Measurements from ENCODE around the gene PLA2G4B. TPM values are rescaled to one million over a fixed set of nuclear protein-coding genes. Genes with fewer than 3 reads are reported as not detected.
A peak's percentile ranks its signal among the peaks of the same experiment; 100 is the strongest.

Gene PLA2G4B
- total RNA-seq, 1 donor from 2014 or later: 1.6 TPM

- no peaks in the 10 kb centered on the region for H3K36me3 ChIP-seq (ENCODE audit: control insufficient read depth in 3 of 3, insufficient read depth in 3 of 3, low read length in 3 of 3)
- no peaks in the 10 kb centered on the region for H3K9me3 ChIP-seq (ENCODE audit: control insufficient read depth in 3 of 3, low read length in 3 of 3)
- H3K4me1 ChIP-seq (ENCODE audit: control insufficient read depth in 3 of 3, insufficient read depth in 3 of 3, low read length in 3 of 3): peaks cover 7 to 13% (median 10%) of the 10 kb centered on the region in 3 donors
- no peak overlapping the region for H3K27ac ChIP-seq (ENCODE audit: low read depth, low read length)
- H3K9ac ChIP-seq (ENCODE audit: low read depth in 1 of 3, low read length in 3 of 3): no peak overlapping the region
- H3K27me3 ChIP-seq (ENCODE audit: control insufficient read depth in 3 of 3, insufficient read depth in 3 of 3, low read length in 3 of 3): no peaks in the 10 kb centered on the region
- H3K4me3 ChIP-seq (ENCODE audit: low read length in 3 of 3): no peak overlapping the region
Observed at GRCh38 chr15:41876007-41876406, 37.4 kb downstream of the PLA2G4B start.

- H3K4me3 ChIP-seq (ENCODE audit: low read length in 3 of 3): no peak overlapping the region
Observed at GRCh38 chr15:41876689-41877088, 38.0 kb downstream of the PLA2G4B start.

GRCh38 chr15:41877631-41878354, 39.1 kb downstream of the PLA2G4B start:
- peak overlapping the region in 1 of 3 donors; percentile 33 for H3K9ac ChIP-seq (ENCODE audit: low read depth in 1 of 3, low read length in 3 of 3)
- H3K4me3 ChIP-seq (ENCODE audit: low read length in 3 of 3): no peak overlapping the region
- H3K4me1 ChIP-seq (ENCODE audit: control insufficient read depth in 3 of 3, insufficient read depth in 3 of 3, low read length in 3 of 3): peaks cover 16 to 26% (median 18%) of the 10 kb centered on the region in 3 donors
- no peaks in the 10 kb centered on the region for H3K36me3 ChIP-seq (ENCODE audit: control insufficient read depth in 3 of 3, insufficient read depth in 3 of 3, low read length in 3 of 3)
- no peak overlapping the region for H3K27ac ChIP-seq (ENCODE audit: low read depth, low read length)
- no peaks in the 10 kb centered on the region for H3K9me3 ChIP-seq (ENCODE audit: control insufficient read depth in 3 of 3, low read length in 3 of 3)
- no peaks in the 10 kb centered on the region for H3K27me3 ChIP-seq (ENCODE audit: control insufficient read depth in 3 of 3, insufficient read depth in 3 of 3, low read length in 3 of 3)

More at GRCh38 chr15:41876689-41877088, 38.0 kb downstream of the PLA2G4B start:
- no peaks in the 10 kb centered on the region for H3K9me3 ChIP-seq (ENCODE audit: control insufficient read depth in 3 of 3, low read length in 3 of 3)
- H3K9ac ChIP-seq (ENCODE audit: low read depth in 1 of 3, low read length in 3 of 3): no peak overlapping the region
- no peaks in the 10 kb centered on the region for H3K36me3 ChIP-seq (ENCODE audit: control insufficient read depth in 3 of 3, insufficient read depth in 3 of 3, low read length in 3 of 3)
- no peak overlapping the region for H3K27ac ChIP-seq (ENCODE audit: low read depth, low read length)
- no peaks in the 10 kb centered on the region for H3K27me3 ChIP-seq (ENCODE audit: control insufficient read depth in 3 of 3, insufficient read depth in 3 of 3, low read length in 3 of 3)
- peaks cover 13 to 17% (median 16%) of the 10 kb centered on the region in 3 donors for H3K4me1 ChIP-seq (ENCODE audit: control insufficient read depth in 3 of 3, insufficient read depth in 3 of 3, low read length in 3 of 3)

- H3K27ac ChIP-seq (ENCODE audit: low read depth, low read length): no peak overlapping the region
- no peaks in the 10 kb centered on the region for H3K9me3 ChIP-seq (ENCODE audit: control insufficient read depth in 3 of 3, low read length in 3 of 3)
- H3K4me1 ChIP-seq (ENCODE audit: control insufficient read depth in 3 of 3, insufficient read depth in 3 of 3, low read length in 3 of 3): peaks cover 19 to 30% (median 21%) of the 10 kb centered on the region in 3 donors
- no peak overlapping the region for H3K4me3 ChIP-seq (ENCODE audit: low read length in 3 of 3)
- H3K27me3 ChIP-seq (ENCODE audit: control insufficient read depth in 3 of 3, insufficient read depth in 3 of 3, low read length in 3 of 3): no peaks in the 10 kb centered on the region
- H3K36me3 ChIP-seq (ENCODE audit: control insufficient read depth in 3 of 3, insufficient read depth in 3 of 3, low read length in 3 of 3): no peaks in the 10 kb centered on the region
- H3K9ac ChIP-seq (ENCODE audit: low read depth in 1 of 3, low read length in 3 of 3): peak overlapping the region in 1 of 3 donors; percentile 33
Observed at GRCh38 chr15:41878355-41878699, 39.7 kb downstream of the PLA2G4B start.

GRCh38 chr15:41879321-41879845, 40.7 kb downstream of the PLA2G4B start:
- Histone ChIP-seq H3K27me3 (ENCODE audit: control insufficient read depth in 3 of 3, insufficient read depth in 3 of 3, low read length in 3 of 3) (no peaks in the 10 kb centered on the region), H3K9ac (ENCODE audit: low read depth in 1 of 3, low read length in 3 of 3) (no peak overlapping the region), H3K4me1 (ENCODE audit: control insufficient read depth in 3 of 3, insufficient read depth in 3 of 3, low read length in 3 of 3) (peaks cover 19 to 30% (median 22%) of the 10 kb centered on the region in 3 donors), H3K36me3 (ENCODE audit: control insufficient read depth in 3 of 3, insufficient read depth in 3 of 3, low read length in 3 of 3) (no peaks in the 10 kb centered on the region), H3K9me3 (ENCODE audit: control insufficient read depth in 3 of 3, low read length in 3 of 3) (no peaks in the 10 kb centered on the region), H3K4me3 (ENCODE audit: low read length in 3 of 3) (no peak overlapping the region), H3K27ac (ENCODE audit: low read depth, low read length) (no peak overlapping the region)

GRCh38 chr15:41880156-41880877, 41.7 kb downstream of the PLA2G4B start:
- no peak overlapping the region for H3K27ac ChIP-seq (ENCODE audit: low read depth, low read length)
- no peak overlapping the region for H3K4me3 ChIP-seq (ENCODE audit: low read length in 3 of 3)
- H3K27me3 ChIP-seq (ENCODE audit: control insufficient read depth in 3 of 3, insufficient read depth in 3 of 3, low read length in 3 of 3): no peaks in the 10 kb centered on the region
- no peaks in the 10 kb centered on the region for H3K36me3 ChIP-seq (ENCODE audit: control insufficient read depth in 3 of 3, insufficient read depth in 3 of 3, low read length in 3 of 3)
- peaks cover 19 to 30% (median 22%) of the 10 kb centered on the region in 3 donors for H3K4me1 ChIP-seq (ENCODE audit: control insufficient read depth in 3 of 3, insufficient read depth in 3 of 3, low read length in 3 of 3)
- no peaks in the 10 kb centered on the region for H3K9me3 ChIP-seq (ENCODE audit: control insufficient read depth in 3 of 3, low read length in 3 of 3)
- H3K9ac ChIP-seq (ENCODE audit: low read depth in 1 of 3, low read length in 3 of 3): no peak overlapping the region

- Histone ChIP-seq H3K4me3 (ENCODE audit: low read length in 3 of 3) (no peak overlapping the region), H3K36me3 (ENCODE audit: control insufficient read depth in 3 of 3, insufficient read depth in 3 of 3, low read length in 3 of 3) (no peaks in the 10 kb centered on the region), H3K27me3 (ENCODE audit: control insufficient read depth in 3 of 3, insufficient read depth in 3 of 3, low read length in 3 of 3) (no peaks in the 10 kb centered on the region), H3K9me3 (ENCODE audit: control insufficient read depth in 3 of 3, low read length in 3 of 3) (no peaks in the 10 kb centered on the region), H3K27ac (ENCODE audit: low read depth, low read length) (no peak overlapping the region), H3K4me1 (ENCODE audit: control insufficient read depth in 3 of 3, insufficient read depth in 3 of 3, low read length in 3 of 3) (peaks cover 19 to 30% (median 22%) of the 10 kb centered on the region in 3 donors), H3K9ac (ENCODE audit: low read depth in 1 of 3, low read length in 3 of 3) (no peak overlapping the region)
Observed at GRCh38 chr15:41881086-41881485, 42.4 kb downstream of the PLA2G4B start.

GRCh38 chr15:41881550-41881919, 42.9 kb downstream of the PLA2G4B start:
- Histone ChIP-seq H3K4me3 (ENCODE audit: low read length in 3 of 3) (peak overlapping the region in 2 of 3 donors; percentile 12 to 29), H3K9me3 (ENCODE audit: control insufficient read depth in 3 of 3, low read length in 3 of 3) (no peaks in the 10 kb centered on the region), H3K9ac (ENCODE audit: low read depth in 1 of 3, low read length in 3 of 3) (peak overlapping the region in 1 of 3 donors; percentile 40), H3K36me3 (ENCODE audit: control insufficient read depth in 3 of 3, insufficient read depth in 3 of 3, low read length in 3 of 3) (no peaks in the 10 kb centered on the region), H3K27ac (ENCODE audit: low read depth, low read length) (no peak overlapping the region), H3K27me3 (ENCODE audit: control insufficient read depth in 3 of 3, insufficient read depth in 3 of 3, low read length in 3 of 3) (no peaks in the 10 kb centered on the region), H3K4me1 (ENCODE audit: control insufficient read depth in 3 of 3, insufficient read depth in 3 of 3, low read length in 3 of 3) (peaks cover 19 to 30% (median 22%) of the 10 kb centered on the region in 3 donors)

GRCh38 chr15:41881920-41882688, 43.5 kb downstream of the PLA2G4B start:
- Histone ChIP-seq H3K9ac (ENCODE audit: low read depth in 1 of 3, low read length in 3 of 3) (peak overlapping the region in 2 of 3 donors; percentile 33 to 57), H3K27ac (ENCODE audit: low read depth, low read length) (no peak overlapping the region), H3K4me1 (ENCODE audit: control insufficient read depth in 3 of 3, insufficient read depth in 3 of 3, low read length in 3 of 3) (peaks cover 19 to 30% (median 22%) of the 10 kb centered on the region in 3 donors), H3K36me3 (ENCODE audit: control insufficient read depth in 3 of 3, insufficient read depth in 3 of 3, low read length in 3 of 3) (no peaks in the 10 kb centered on the region), H3K9me3 (ENCODE audit: control insufficient read depth in 3 of 3, low read length in 3 of 3) (no peaks in the 10 kb centered on the region), H3K27me3 (ENCODE audit: control insufficient read depth in 3 of 3, insufficient read depth in 3 of 3, low read length in 3 of 3) (no peaks in the 10 kb centered on the region), H3K4me3 (ENCODE audit: low read length in 3 of 3) (peak overlapping the region in 2 of 3 donors; percentile 12 to 29)
